Spleen (tissue), 11 donors: ENCODE data around the gene TSPAN3. TPM values are rescaled to one million over a fixed set of nuclear protein-coding genes. Genes with fewer than 3 reads are reported as not detected.

Source experiments
- DNase-seq: peaks from one replicate; pipeline ENCODE4 v3.0.0-alpha.2; 2020
- H3K27ac ChIP-seq, 8 donors: fragments of 200-600 bp; sonication (generic) in 7 of 8; 1 replicate in 4 of 8; 2 replicates in 4 of 8; pipeline versions ENCODE4 v1.5.0 to v1.8.0; 2016 to 2021; ENCODE audit warnings: inconsistent platforms in 4 of 8, mild to moderate bottlenecking in 4 of 8, moderate library complexity in 1 of 8
- H3K27me3 ChIP-seq, 7 donors: fragments of 200-600 bp; sonication (generic) in 6 of 7; replicated peaks in 1 of 7; 1 replicate in 4 of 7; 2 replicates in 3 of 7; pipeline versions ENCODE4 v1.5.0 to v1.8.0; 2016 to 2021; ENCODE audit warnings: inconsistent platforms in 3 of 7, mild to moderate bottlenecking in 1 of 7
- H3K36me3 ChIP-seq, 6 donors: fragments of 200-600 bp; sonication (generic) in 5 of 6; 1 replicate in 4 of 6; 2 replicates in 2 of 6; pipeline versions ENCODE4 v1.5.0 to v1.8.0; 2016 to 2021; ENCODE audit warnings: inconsistent platforms in 2 of 6
- H3K4me1 ChIP-seq, 6 donors: fragments of 200-600 bp; sonication (generic) in 5 of 6; 1 replicate in 3 of 6; 2 replicates in 3 of 6; pipeline versions ENCODE4 v1.5.0 to v1.8.0; 2016 to 2021; ENCODE audit warnings: inconsistent platforms in 3 of 6
- H3K4me3 ChIP-seq, 8 donors: fragments of 200-600 bp; sonication (generic) in 7 of 8; 1 replicate in 4 of 8; 2 replicates in 4 of 8; pipeline versions ENCODE4 v1.5.0 to v1.8.0; 2016 to 2021; ENCODE audit warnings: inconsistent platforms in 4 of 8, mild to moderate bottlenecking in 4 of 8, moderate library complexity in 2 of 8
- H3K9me3 ChIP-seq, 8 donors: fragments of 200-600 bp; sonication (generic) in 7 of 8; 1 replicate in 4 of 8; 2 replicates in 4 of 8; pipeline versions ENCODE4 v1.5.0 to v1.8.0; 2016 to 2021; ENCODE audit warnings: inconsistent platforms in 4 of 8
- POLR2A ChIP-seq, 3 donors: fragments of 450-650 bp; IDR thresholded peaks; one replicate each; pipeline ENCODE4 v1.5.1; 2017; ENCODE audit warnings: antibody characterized with exemption in 3 of 3, mild to moderate bottlenecking in 1 of 3
- POLR2AphosphoS5 ChIP-seq, 3 donors: sonication (generic); formaldehyde crosslinking; IDR thresholded peaks; one replicate each; pipeline ENCODE4 v1.5.1; 2017; ENCODE audit warnings: antibody characterized with exemption in 3 of 3
- WGBS, 5 donors: extraction: QIAGEN DNeasy Blood & Tissue Kit in 3 of 5; methylation state at CpG; one replicate each; pipeline versions ENCODE4 v1.1.5 to v1.1.7; 2013 to 2018; 5-methylcytosine and 5-hydroxymethylcytosine counted together
- intact Hi-C: fragments of 100-400 bp; cut with DNase I; formaldehyde crosslinking; loops from one replicate; pipeline ENCODE4 v1.15.0; 2023; ENCODE audit warnings: low total_unique reads
- polyA plus RNA-seq, 3 donors: library from polyadenylated mRNA; stranded (reverse); fragments of 200-250 nt; gene quantifications; one replicate each; pipeline ENCODE4 v1.2.1, GENCODE V29; 2013
- total RNA-seq, 7 donors: library from RNA; depleted of rRNA in 3 of 7; stranded (reverse); fragments of >200 nt in 3 of 7; fragmentation: NEBNext Ultra II Directional in 4 of 7; extraction: Animal tissue kit (Norgen Biotek cat#: 25700) in 4 of 7; gene quantifications; one replicate each; pipeline versions ENCODE4 v1.1.0 to v1.2.1, GENCODE V29; 2016 to 2021
- TF ChIP-seq, protein P1 (sequence below), 11 experiments: fragments of 200-600 bp in 7 of 11; fragments of 450-650 bp in 4 of 11; sonication (generic) in 4 of 11; IDR thresholded peaks in 8 of 11; conservative IDR thresholded peaks in 3 of 11; 1 replicate in 7 of 11; 2 replicates in 4 of 11; pipeline versions ENCODE4 v1.4.0 to v1.8.0; 2016 to 2021; ENCODE audit warnings: antibody characterized with exemption in 11 of 11, inconsistent platforms in 4 of 11, mild to moderate bottlenecking in 1 of 11
- donor health status: healthy with polysubstance abuse.
- donor health status: DM: no; HTN: no; CAD: no; lungs with moderate emphysema.
- donor health status: DM: no; HTN: no; CAD: no.
- donor health status: Bipolar disorder and iron deficiency.
- donor health status: healthy.
- donor health status: DM: no; HTN: no; CAD: no.
- donor health status: DM: yes; HTN: yes; CAD: no.

TSPAN3 gene
- total and polyA plus RNA-seq, 10 donors: 98.5 to 276 (median 141) TPM

DNA sequence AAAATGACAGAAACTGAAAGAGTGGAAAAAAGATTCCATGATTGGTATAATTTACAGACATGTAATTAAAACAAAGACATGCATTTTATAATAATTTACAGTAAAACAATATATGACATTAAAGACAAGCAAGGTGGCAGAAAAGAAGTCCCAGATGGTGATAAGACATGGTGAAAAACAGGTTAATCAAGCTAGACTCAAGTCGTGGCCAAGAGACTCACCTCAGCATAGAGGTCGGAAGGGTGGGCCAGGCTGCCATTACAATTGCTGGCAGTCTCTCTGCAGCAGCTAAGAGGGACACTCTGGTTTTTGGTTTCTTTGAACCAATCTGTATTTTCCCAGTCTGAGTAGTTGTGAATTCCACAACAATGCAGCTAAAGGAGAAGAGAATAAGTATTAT, 18.4 kb downstream of the TSPAN3 start:
- H3K27me3 ChIP-seq: no peaks in the 10 kb centered on the region
- peaks cover 0 to 70% (median 13%) of the 10 kb centered on the region in 6 donors for H3K36me3 ChIP-seq
- no peak overlapping the region for H3K4me3 ChIP-seq
- H3K9me3 ChIP-seq: no peaks in the 10 kb centered on the region
- H3K4me1 ChIP-seq: peaks cover 0 to 32% (median 4%) of the 10 kb centered on the region in 6 donors
- no peak overlapping the region for H3K27ac ChIP-seq
- no peak for DNase-seq
- 71 to 95% (median 89%) methylated on average over 2 of the region's 2 CpGs for WGBS, 5 donors
- TF ChIP-seq, protein P1, sequence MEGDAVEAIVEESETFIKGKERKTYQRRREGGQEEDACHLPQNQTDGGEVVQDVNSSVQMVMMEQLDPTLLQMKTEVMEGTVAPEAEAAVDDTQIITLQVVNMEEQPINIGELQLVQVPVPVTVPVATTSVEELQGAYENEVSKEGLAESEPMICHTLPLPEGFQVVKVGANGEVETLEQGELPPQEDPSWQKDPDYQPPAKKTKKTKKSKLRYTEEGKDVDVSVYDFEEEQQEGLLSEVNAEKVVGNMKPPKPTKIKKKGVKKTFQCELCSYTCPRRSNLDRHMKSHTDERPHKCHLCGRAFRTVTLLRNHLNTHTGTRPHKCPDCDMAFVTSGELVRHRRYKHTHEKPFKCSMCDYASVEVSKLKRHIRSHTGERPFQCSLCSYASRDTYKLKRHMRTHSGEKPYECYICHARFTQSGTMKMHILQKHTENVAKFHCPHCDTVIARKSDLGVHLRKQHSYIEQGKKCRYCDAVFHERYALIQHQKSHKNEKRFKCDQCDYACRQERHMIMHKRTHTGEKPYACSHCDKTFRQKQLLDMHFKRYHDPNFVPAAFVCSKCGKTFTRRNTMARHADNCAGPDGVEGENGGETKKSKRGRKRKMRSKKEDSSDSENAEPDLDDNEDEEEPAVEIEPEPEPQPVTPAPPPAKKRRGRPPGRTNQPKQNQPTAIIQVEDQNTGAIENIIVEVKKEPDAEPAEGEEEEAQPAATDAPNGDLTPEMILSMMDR (IDR thresholded peaks at IDR 0.05 in 8 of 11, conservative IDR thresholded peaks at IDR 0.05 in 3 of 11): no peak
- intact Hi-C loops: no loop called here

DNA sequence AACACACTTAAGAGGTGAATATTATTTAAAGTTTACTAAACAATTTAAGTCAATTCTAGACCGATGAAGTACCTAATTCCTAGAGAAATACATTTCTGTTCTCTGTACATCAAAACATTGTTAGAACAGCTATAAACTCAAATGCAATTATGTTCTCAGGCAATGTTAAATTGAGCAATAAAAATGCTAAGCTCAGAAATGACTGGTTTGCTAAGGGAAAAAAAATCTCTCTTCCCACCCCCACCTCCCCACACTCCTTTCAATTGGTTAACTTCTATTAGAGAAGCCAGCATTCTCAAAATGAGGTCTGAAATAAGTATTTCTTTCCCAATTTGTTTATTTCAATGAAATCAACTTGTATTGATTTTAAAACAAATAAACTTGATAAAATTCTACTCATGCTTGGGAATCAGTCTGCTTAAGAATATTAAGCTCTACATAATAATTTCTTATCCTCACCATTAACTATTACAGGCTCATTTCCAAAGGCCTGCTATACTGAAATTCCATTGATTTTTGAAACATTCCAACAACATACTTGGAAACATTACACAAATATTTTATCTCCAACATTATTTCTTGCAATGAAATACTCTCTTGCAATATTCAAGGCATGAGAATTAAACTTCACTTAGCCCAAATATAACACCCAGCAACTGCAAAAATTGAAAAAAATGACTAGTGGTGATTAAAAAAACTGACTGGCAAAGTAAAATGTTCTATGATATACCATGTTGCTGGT, 22.6 kb downstream of the TSPAN3 start:
- TF ChIP-seq POLR2A (IDR thresholded peaks at IDR 0.05): no peak
- no peak for TF ChIP-seq POLR2AphosphoS5 (IDR thresholded peaks at IDR 0.05)
- TF ChIP-seq, protein P1 (IDR thresholded peaks at IDR 0.05 in 8 of 11, conservative IDR thresholded peaks at IDR 0.05 in 3 of 11): no peak
- no peaks in the 10 kb centered on the region for H3K9me3 ChIP-seq
- WGBS, 5 donors: 91 to 100% (median 94%) methylated on average over 1 of the region's 1 CpG
- H3K4me1 ChIP-seq: peaks cover 0 to 29% (median 6%) of the 10 kb centered on the region in 6 donors
- intact Hi-C loops: no loop called here
- no peak overlapping the region for H3K27ac ChIP-seq
- H3K27me3 ChIP-seq: no peaks in the 10 kb centered on the region
- H3K4me3 ChIP-seq: no peak overlapping the region
- H3K36me3 ChIP-seq: peaks cover 0 to 96% (median 35%) of the 10 kb centered on the region in 6 donors
- no peak for DNase-seq

DNA sequence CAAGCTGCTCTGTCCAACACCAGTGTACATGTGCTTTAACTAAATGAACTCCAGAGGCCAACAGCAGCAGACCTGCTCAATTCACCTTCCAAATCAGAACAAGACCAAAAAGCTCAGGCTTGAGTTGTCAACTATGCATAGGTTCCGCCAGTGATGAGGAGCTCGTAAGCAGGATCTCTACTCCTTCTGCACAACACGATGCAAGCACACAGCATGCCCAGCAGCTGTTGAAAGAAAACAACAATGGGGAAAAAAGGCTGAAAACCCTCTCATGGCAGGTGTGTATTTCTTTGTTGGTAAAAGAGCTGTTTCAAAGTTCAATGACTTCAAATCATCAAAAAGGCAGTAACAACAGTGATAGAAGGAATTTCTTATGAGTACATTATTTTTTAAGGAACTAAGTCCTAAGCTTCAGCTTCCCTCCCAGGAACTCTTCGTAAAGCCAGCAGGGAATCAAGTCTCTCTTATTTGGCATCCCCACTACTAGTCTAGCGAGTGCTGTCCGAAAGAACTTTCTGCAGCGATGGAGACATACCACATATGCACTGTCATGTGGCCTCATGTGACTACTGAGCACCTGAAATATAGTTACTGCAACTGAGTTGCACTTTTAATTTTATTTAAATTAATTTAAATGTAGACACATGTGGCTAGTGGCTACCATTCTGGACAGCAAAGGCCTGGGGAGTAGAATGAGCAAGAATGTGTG, 24.1 kb downstream of the TSPAN3 start:
- Histone ChIP-seq H3K36me3 (peaks cover 0 to 97% (median 30%) of the 10 kb centered on the region in 6 donors), H3K27me3 (no peaks in the 10 kb centered on the region), H3K4me1 (peaks cover 0 to 29% (median 6%) of the 10 kb centered on the region in 6 donors), H3K4me3 (no peak overlapping the region), H3K27ac (no peak overlapping the region), H3K9me3 (no peaks in the 10 kb centered on the region)
- WGBS, 5 donors: 93 to 97% (median 95%) methylated on average over 7 of the region's 7 CpGs
- intact Hi-C loops: no loop called here
- no peak for DNase-seq
- TF ChIP-seq POLR2AphosphoS5 (IDR thresholded peaks at IDR 0.05) (no peak), POLR2A (IDR thresholded peaks at IDR 0.05) (no peak)
- TF ChIP-seq, protein P1 (IDR thresholded peaks at IDR 0.05 in 8 of 11, conservative IDR thresholded peaks at IDR 0.05 in 3 of 11): no peak

DNA sequence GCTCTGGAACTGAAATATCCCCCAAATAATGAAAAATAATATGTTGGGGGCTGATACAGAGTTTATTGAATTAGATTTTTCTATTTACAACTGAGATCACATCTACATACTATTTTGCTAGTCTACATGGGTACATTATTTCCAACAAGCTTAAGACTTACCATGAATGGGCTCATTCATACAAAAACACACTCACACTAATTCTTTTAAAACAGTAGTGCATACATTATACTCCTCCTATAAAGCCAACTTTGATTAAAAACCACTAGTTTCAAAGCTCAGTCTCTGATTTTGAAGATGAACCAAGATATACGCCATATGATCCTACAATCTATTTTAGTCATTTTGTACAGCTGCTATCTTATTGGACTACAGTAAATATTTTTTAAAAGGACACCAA, 24.9 kb downstream of the TSPAN3 start:
- intact Hi-C loops: no loop called here
- Histone ChIP-seq H3K4me3 (no peak overlapping the region), H3K9me3 (no peaks in the 10 kb centered on the region), H3K36me3 (peaks cover 0 to 94% (median 29%) of the 10 kb centered on the region in 6 donors), H3K27me3 (no peaks in the 10 kb centered on the region), H3K4me1 (peaks cover 0 to 29% (median 6%) of the 10 kb centered on the region in 6 donors), H3K27ac (no peak overlapping the region)
- 96 to 100% (median 98%) methylated on average over 1 of the region's 1 CpG for WGBS, 5 donors
- DNase-seq: no peak
- TF ChIP-seq, protein P1 (IDR thresholded peaks at IDR 0.05 in 8 of 11, conservative IDR thresholded peaks at IDR 0.05 in 3 of 11): no peak
- TF ChIP-seq POLR2AphosphoS5 (IDR thresholded peaks at IDR 0.05) (no peak), POLR2A (IDR thresholded peaks at IDR 0.05) (no peak)
